Measurements from ENCODE around the gene CACNA1D.
A peak's percentile ranks its signal among the peaks of the same experiment; 100 is the strongest.

CACNA1D gene

GRCh38 chr3:53826048-53826447 lies 331.6 kb downstream of the CACNA1D start:
- DNase-seq (ENCODE audit: low read depth) = no peak

- no peak for DNase-seq (ENCODE audit: low read depth)
These were observed 334.2 kb downstream of the CACNA1D start for GRCh38 chr3:53828581-53828980.

- no peak for DNase-seq (ENCODE audit: low read depth)
These were observed 335.2 kb downstream of the CACNA1D start for GRCh38 chr3:53829605-53830004.

GRCh38 chr3:53830944-53831343 lies 336.5 kb downstream of the CACNA1D start:
- DNase-seq (ENCODE audit: low read depth) = no peak

- no peak for DNase-seq (ENCODE audit: low read depth)
These were observed 338.7 kb downstream of the CACNA1D start for GRCh38 chr3:53833053-53833645.

GRCh38 chr3:53833700-53834099 lies 339.3 kb downstream of the CACNA1D start:
- DNase-seq (ENCODE audit: low read depth) = no peak

- DNase-seq (ENCODE audit: low read depth) = no peak
These were observed 340.2 kb downstream of the CACNA1D start for GRCh38 chr3:53834429-53835095.

GRCh38 chr3:53835257-53835656 lies 340.8 kb downstream of the CACNA1D start:
- no peak for DNase-seq (ENCODE audit: low read depth)

- DNase-seq (ENCODE audit: low read depth) = no peak
These were observed 341.9 kb downstream of the CACNA1D start for GRCh38 chr3:53836084-53836872.

GRCh38 chr3:53837331-53837730 lies 342.9 kb downstream of the CACNA1D start:
- DNase-seq (ENCODE audit: low read depth) = no peak

- DNase-seq (ENCODE audit: low read depth) = no peak
These were observed 346.9 kb downstream of the CACNA1D start for GRCh38 chr3:53841296-53841695.

- no peak for DNase-seq (ENCODE audit: low read depth)
These were observed 348.2 kb downstream of the CACNA1D start for GRCh38 chr3:53842436-53843194.

- no peak for DNase-seq (ENCODE audit: low read depth)
These were observed 349.1 kb downstream of the CACNA1D start for GRCh38 chr3:53843195-53844177.

GRCh38 chr3:53844262-53845102 lies 350.1 kb downstream of the CACNA1D start:
- no peak for DNase-seq (ENCODE audit: low read depth)

GRCh38 chr3:53845103-53845880 lies 350.9 kb downstream of the CACNA1D start:
- DNase-seq (ENCODE audit: low read depth) = no peak

GRCh38 chr3:53845881-53846133 lies 351.4 kb downstream of the CACNA1D start:
- no peak for DNase-seq (ENCODE audit: low read depth)

GRCh38 chr3:53846134-53846850 lies 351.9 kb downstream of the CACNA1D start, which contains the start of the genes CHDH and IL17RB:
Gene CHDH (minus strand): TSS chr3:53846419. CDS start chr3:53824008, 22,411 bp downstream.
Gene IL17RB (plus strand): TSS chr3:53846568. CDS start chr3:53846589, 21 bp downstream.
- DNase-seq (ENCODE audit: low read depth) = peak; percentile 17

GRCh38 chr3:53846851-53847155 lies 352.4 kb downstream of the CACNA1D start:
- no peak for DNase-seq (ENCODE audit: low read depth)

- no peak for DNase-seq (ENCODE audit: low read depth)
These were observed 355.5 kb downstream of the CACNA1D start for GRCh38 chr3:53849916-53850315.

Measured in activated T-cell treated with anti-CD3 and anti-CD28 coated beads for 48 hours (primary cell).